T-helper 2 cell (primary cell): ENCODE measurements around the gene MTM1.

Experiments used
- DNase-seq, 5 experiments: peaks; one replicate each; pipeline versions ENCODE4 v3.0.0 to v3.0.0-alpha.2; 2012 to 2022

The MTM1 gene

GRCh38 chrX:150607201-150607600 lies 38.8 kb downstream of the MTM1 start:
- DNase-seq: no peak

DNA sequence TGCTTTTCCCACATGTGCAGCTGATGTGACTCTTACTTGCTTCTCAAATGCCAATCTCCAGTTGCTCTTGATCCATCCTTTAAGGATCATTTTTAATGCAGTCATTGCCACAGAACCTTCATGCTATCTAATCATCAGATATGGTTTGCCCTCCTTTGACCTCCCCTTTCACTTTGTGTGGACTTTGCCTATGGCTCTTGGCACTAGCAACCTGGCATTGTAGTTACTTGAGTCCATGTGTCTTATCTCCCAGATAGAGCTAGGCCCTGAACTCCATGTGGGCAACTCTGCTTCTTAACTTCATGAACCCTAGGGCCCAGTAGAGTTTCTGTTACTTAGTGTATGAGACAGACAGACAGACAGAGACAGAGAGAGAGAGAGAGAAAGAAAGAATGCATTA lies 41.6 kb downstream of the MTM1 start:
- no peak for DNase-seq

DNA sequence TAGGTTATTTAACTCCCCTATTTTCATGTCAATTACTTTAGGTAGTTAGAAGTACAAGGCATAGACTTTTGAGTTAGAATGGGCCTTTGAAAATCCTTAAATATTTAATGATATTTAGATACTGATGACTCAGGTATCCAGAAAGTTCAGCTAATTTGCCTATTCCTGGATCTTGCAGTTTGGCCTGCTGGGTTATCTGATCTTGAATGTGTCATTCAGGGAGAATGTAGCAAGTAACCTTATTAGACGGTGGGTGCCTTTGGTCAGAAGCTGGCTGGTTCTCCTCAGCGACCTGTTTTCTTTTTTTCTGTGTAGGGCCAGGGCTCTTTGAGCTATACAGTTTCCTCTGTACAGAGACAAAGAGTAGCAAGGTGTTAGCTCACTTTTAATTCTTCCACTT lies 42.0 kb downstream of the MTM1 start:
- no peak for DNase-seq

GRCh38 chrX:150615356-150615755 lies 46.9 kb downstream of the MTM1 start:
- DNase-seq: no peak

GRCh38 chrX:150616179-150616862 lies 47.9 kb downstream of the MTM1 start:
- DNase-seq: no peak

DNA sequence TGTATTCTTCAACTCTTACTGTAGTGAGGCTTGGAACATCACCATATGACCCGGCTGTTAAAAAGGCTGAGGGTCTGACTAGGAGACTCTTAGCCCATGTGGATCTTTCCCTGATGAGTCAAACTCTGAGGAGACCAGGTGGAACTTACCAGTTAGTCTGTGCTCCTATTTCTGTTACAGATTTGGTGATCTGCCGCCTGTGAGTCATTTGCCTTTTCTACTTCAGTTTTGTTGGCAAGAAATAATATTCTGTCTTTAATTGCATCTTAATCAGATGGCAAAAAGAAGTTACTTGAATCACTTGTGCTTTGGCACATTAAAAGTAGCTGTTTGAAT lies 48.4 kb downstream of the MTM1 start:
- no peak for DNase-seq

DNA sequence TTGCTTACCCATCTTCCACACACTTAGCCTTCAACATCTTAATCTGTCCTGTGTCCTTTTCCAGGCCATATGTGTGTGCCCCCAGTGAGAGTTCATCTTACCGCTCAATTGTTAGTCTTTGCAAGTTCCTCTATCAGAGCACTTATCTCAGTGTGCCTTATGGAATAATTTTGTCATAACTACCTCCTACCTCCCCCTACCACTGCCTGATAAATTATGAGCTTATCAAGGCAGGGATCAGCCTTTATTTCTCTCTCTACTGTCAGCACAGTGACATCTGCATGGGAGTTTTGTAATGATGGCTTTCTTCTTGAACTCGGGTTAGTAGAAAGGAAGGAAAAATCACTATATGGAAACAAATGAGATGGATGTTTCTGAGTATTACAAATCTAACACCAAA lies 53.2 kb downstream of the MTM1 start:
- no peak for DNase-seq

- no peak for DNase-seq
These were observed 55.2 kb downstream of the MTM1 start for GRCh38 chrX:150623583-150623982.

DNA sequence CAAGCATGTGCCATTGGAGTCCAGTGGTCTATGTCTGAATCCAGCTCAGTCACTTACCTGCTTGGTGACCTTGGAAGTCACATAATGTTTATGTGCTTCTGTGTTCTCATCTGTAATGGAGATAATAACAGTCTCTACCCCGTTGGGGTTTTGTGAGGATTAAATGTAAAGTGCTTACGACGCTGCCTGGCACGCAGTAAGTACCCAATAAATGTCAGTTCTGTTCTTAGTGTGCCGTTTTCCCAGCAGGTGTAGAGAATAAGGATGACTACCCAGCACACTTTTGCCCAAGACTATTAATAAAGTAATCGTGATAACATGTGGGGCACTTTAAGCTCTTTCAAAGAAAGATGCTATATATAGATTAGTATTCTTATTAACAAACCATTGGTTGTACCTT lies 56.7 kb downstream of the MTM1 start:
- DNase-seq: no peak

GRCh38 chrX:150625875-150626274 lies 57.5 kb downstream of the MTM1 start:
- no peak for DNase-seq

DNA sequence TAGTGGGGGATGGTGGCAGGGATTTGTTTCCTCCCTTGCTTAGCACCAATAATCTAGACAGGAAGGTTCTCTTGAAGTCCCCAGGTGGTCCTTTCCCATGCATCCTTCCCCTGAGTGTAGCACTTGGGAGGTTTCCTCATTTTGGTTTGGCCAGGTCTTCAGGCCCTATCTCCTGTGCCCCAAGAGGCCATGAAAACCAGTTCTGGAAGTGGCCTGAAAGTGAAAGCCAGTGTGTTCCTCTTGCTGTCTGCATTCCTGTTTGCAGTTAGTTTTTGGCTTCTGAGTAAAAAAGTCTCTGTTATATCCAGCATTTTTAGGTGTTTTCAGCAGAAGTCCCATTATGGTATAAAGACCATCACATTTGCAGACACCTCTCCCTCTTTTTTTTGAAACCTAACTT lies 59.5 kb downstream of the MTM1 start:
- DNase-seq: no peak

- DNase-seq: peak in 1 of 5 experiments; percentile 74
These were observed 67.5 kb downstream of the MTM1 start for GRCh38 chrX:150635952-150636351.

- no peak for DNase-seq
These were observed 74.0 kb downstream of the MTM1 start for GRCh38 chrX:150642423-150642822.

DNA sequence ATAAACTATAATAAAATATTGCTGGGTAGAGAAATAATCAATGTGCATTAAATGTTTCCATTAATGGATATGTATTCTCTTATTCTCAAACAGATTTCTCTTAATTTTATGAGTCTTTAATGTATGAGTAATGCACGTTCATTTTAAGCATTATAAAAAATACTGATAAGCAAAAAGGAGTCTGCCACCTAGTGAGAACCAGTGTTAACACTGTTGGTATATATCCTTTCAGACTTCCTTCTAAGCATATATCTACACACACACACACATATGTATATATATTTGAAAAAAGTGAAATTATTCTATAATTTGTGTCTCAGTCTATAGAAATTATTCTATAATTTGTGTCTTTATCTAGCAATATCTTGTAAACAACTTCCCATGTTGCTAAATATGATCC lies 74.8 kb downstream of the MTM1 start:
- peak in 1 of 5 experiments; percentile 5 for DNase-seq

DNA sequence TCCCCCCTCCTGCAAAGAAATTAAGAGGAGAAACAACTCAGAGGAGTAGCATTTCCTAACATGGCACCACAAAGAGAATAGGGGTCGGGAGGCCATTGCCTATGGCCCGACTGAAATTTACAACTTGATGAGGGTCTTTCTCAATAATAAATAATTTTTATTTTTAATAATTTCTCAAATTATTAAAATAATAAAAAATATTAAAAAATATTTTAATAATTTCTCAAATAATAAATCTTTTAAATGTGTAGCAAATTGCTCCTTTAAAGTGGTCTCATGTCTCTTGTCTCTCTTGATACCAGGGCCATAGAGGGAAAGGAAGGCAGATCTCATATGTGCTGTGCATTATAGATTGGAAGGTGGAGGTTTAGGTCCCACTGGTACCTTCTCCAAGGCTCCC lies 75.5 kb downstream of the MTM1 start:
- DNase-seq: no peak

GRCh38 chrX:150644422-150644821 lies 76.0 kb downstream of the MTM1 start:
- no peak for DNase-seq

GRCh38 chrX:150647331-150647730 lies 78.9 kb downstream of the MTM1 start:
- no peak for DNase-seq

GRCh38 chrX:150648296-150648940 lies 80.0 kb downstream of the MTM1 start:
- no peak for DNase-seq

GRCh38 chrX:150649096-150649870 lies 80.9 kb downstream of the MTM1 start:
- DNase-seq: peak in 1 of 5 experiments; percentile 3

DNA sequence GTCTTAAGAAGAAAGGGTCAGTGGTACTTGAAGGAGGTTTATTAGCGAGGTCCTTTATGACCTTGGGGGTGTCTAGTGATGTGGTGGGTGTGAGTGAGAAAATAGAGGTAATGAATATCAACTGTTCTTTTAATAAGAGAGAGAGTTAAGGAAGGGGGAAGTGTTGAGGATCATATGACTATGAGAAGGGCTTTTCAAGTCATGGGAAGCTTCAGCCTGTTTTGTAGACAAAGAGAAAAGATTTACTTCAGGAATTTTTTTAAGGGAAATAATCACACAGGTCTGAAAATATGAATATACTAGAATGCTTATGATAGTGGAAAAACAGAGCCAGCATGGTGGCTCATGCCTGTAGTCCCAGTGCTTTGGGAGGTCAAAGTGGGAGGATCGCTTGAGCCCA lies 83.5 kb downstream of the MTM1 start:
- no peak for DNase-seq

DNA sequence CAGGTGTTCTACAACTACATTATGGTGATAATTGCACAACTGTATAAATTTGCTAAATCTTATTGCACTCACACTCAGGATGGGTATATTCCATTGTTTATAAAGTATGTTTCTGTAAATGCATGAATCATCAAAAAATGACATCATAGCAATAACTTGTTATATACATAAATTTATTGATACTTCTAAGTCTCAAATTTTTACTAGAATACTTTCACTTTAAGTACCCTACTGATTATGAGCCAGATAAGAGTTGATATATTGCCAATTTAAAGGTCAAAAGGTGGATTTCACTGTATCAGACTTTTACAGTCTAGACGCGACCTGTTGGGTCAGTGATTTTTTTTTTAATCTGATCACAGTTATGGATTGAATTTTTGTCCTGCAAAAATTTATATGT lies 87.4 kb downstream of the MTM1 start:
- no peak for DNase-seq

- DNase-seq: no peak
These were observed 94.7 kb downstream of the MTM1 start for GRCh38 chrX:150663073-150663472.

GRCh38 chrX:150664290-150664689 lies 95.9 kb downstream of the MTM1 start:
- no peak for DNase-seq

GRCh38 chrX:150676221-150676620 lies 107.8 kb downstream of the MTM1 start:
- no peak for DNase-seq
